Measurements from ENCODE around the gene TXLNG. TPM values are rescaled to one million over a fixed set of nuclear protein-coding genes. Genes with fewer than 3 reads are reported as not detected.
"Not testable (repeated sequence)": the region's sequence is repeated elsewhere in the genome, so short reads cannot be mapped to it uniquely, and the experiment has no call there.

The TXLNG gene
- total RNA-seq, 2 experiments from 2014 or later, result 23.1 to 24.1 TPM

- ChIA-PET POLR2A (no interaction called here), CTCF (no interaction called here)
Measured at GRCh38 chrX:16783452-16783851, 2.8 kb upstream of the TXLNG start.

- POLR2A ChIA-PET, CTCF ChIA-PET: not testable (repeated sequence)
Measured at GRCh38 chrX:16784440-16784839, 1.8 kb upstream of the TXLNG start.

- POLR2A ChIA-PET, result interaction anchor here (0.6 kb wide), 1 partner anchor 22 kb away, joined by 6 read pairs; no protein-coding TSS in a partner anchor
- CTCF ChIA-PET, result no interaction called here
Measured at GRCh38 chrX:16785247-16786138, 773 bp upstream of the TXLNG start.

- CTCF ChIA-PET, result interaction anchor here (0.6 kb wide), 1 partner anchor 253 kb away, joined by 3 read pairs; no protein-coding TSS in a partner anchor
- POLR2A ChIA-PET, result no interaction called here
Measured at GRCh38 chrX:16786791-16787735, 797 bp downstream of the TXLNG start.

GRCh38 chrX:16788477-16788876 lies 2.2 kb downstream of the TXLNG start:
- ChIA-PET POLR2A (no interaction called here), CTCF (no interaction called here)

- ChIA-PET CTCF (no interaction called here), POLR2A (no interaction called here)
Measured at GRCh38 chrX:16796298-16796697, 10.0 kb downstream of the TXLNG start.

- CTCF ChIA-PET, result no interaction called here
- POLR2A ChIA-PET, result no interaction called here
Measured at GRCh38 chrX:16797358-16797757, 11.1 kb downstream of the TXLNG start.

GRCh38 chrX:16797841-16798240 lies 11.6 kb downstream of the TXLNG start:
- CTCF ChIA-PET, result no interaction called here
- POLR2A ChIA-PET, result no interaction called here

- ChIA-PET POLR2A (no interaction called here), CTCF (no interaction called here)
Measured at GRCh38 chrX:16804923-16805464, 18.7 kb downstream of the TXLNG start.

- ChIA-PET POLR2A (no interaction called here), CTCF (no interaction called here)
Measured at GRCh38 chrX:16807548-16807947, 21.3 kb downstream of the TXLNG start.

- CTCF ChIA-PET, result no interaction called here
- POLR2A ChIA-PET, result no interaction called here
Measured at GRCh38 chrX:16807976-16808542, 21.8 kb downstream of the TXLNG start.

GRCh38 chrX:16814597-16814996 lies 28.3 kb downstream of the TXLNG start:
- POLR2A ChIA-PET, result no interaction called here
- CTCF ChIA-PET, result no interaction called here

GRCh38 chrX:16819634-16820033 lies 33.4 kb downstream of the TXLNG start:
- CTCF ChIA-PET, result no interaction called here
- POLR2A ChIA-PET, result no interaction called here

- CTCF ChIA-PET, result no interaction called here
- POLR2A ChIA-PET, result no interaction called here
Measured at GRCh38 chrX:16822723-16823122, 36.5 kb downstream of the TXLNG start.

GRCh38 chrX:16825264-16826035 lies 39.2 kb downstream of the TXLNG start:
- CTCF ChIA-PET, result no interaction called here
- POLR2A ChIA-PET, result no interaction called here

- CTCF ChIA-PET, result interaction anchor here (0.8 to 0.9 kb wide), 2 partner anchors 33 to 221 kb away, joined by 3 read pairs; no protein-coding TSS in a partner anchor
- POLR2A ChIA-PET, result no interaction called here
Measured at GRCh38 chrX:16826207-16826606, 39.9 kb downstream of the TXLNG start.

GRCh38 chrX:16827225-16827624 lies 41.0 kb downstream of the TXLNG start:
- CTCF ChIA-PET, result no interaction called here

GRCh38 chrX:16828124-16828908 lies 42.0 kb downstream of the TXLNG start:
- ChIA-PET CTCF (interaction anchor here (1.0 kb wide), 1 partner anchor 55 kb away, joined by 3 read pairs; no protein-coding TSS in a partner anchor), POLR2A (no interaction called here)

More at GRCh38 chrX:16827225-16827624, 41.0 kb downstream of the TXLNG start:
- POLR2A ChIA-PET, result no interaction called here

GRCh38 chrX:16832301-16832700 lies 46.0 kb downstream of the TXLNG start:
- POLR2A ChIA-PET, result no interaction called here
- CTCF ChIA-PET, result no interaction called here
